OCI-LY3 (cell line): ENCODE data around the gene ZNF319.

Experiments
- CTCF ChIP-seq: fragments of 200-600, 300-600 bp; sonication (generic); IDR thresholded peaks from 2 replicates; pipeline ENCODE4 v1.5.1; 2014; ENCODE audit warnings: antibody characterized with exemption, low read length, low read depth
- EZH2phosphoT487 ChIP-seq: fragments of 200-600 bp; shearing (Covaris generic); IDR thresholded peaks from 2 replicates; pipeline ENCODE4 v1.6.1; 2018; ENCODE audit warnings: antibody characterized with exemption, mixed run types, low read depth

GRCh38 chr16:58040945-58041627, 40.6 kb upstream of the ZNF319 start:
- no peak for TF ChIP-seq CTCF
- TF ChIP-seq EZH2phosphoT487 = no peak
